HCT116 (cell line): ENCODE measurements around the gene UBAC2. TPM values are rescaled to one million over a fixed set of nuclear protein-coding genes. Genes with fewer than 3 reads are reported as not detected.

ENCODE experiments used
- ATAC-seq: fragments of 200-7000 bp; cut with Tn5 transposase; 2 replicates; pipeline ENCODE4 v1.9.1; 2020; ENCODE audit warnings: mild to moderate bottlenecking, moderate library complexity
- BruUV-seq: library from RNA; stranded (reverse); fragments of 400-500 nt; replicated peaks from 2 replicates; lab custom pipeline; 2021; lab: Mats Ljungman, UMichigan
- CTCF ChIA-PET: fragments of 300-600 bp; sonication (Branson Sonifier 250); formaldehyde crosslinking; loops from one replicate; lab custom pipeline; 2021; ENCODE audit warnings: antibody characterized with exemption; lab: Charles Lee
- POLR2A ChIA-PET: fragments of 300-600, 350-600 bp; sonication (Branson Sonifier 250); formaldehyde crosslinking; loops from one replicate; lab custom pipeline; 2021; ENCODE audit warnings: antibody characterized with exemption; lab: Charles Lee
- RAD21 ChIA-PET, 2 experiments: fragments of 300-600 bp; sonication (Branson Sonifier 250); formaldehyde crosslinking; loops; one replicate each; lab custom pipeline; 2023; ENCODE audit warnings: low total read pairs in 2 of 2; ENCODE audit not compliant: uncharacterized antibody in 2 of 2, unreplicated experiment in 2 of 2, low non-redundant PET in 1 of 2; lab: Charles Lee
- DNase-seq: peaks from one replicate; pipeline ENCODE4 v3.0.0-alpha.2; 2010; ENCODE audit warnings: low read depth, low spot score
- H2AFZ ChIP-seq: fragments of 200-600 bp; shearing (Covaris generic), sonication (generic); 2 replicates; pipeline ENCODE4 v1.6.1; 2017; ENCODE audit warnings: low read depth, mixed run types, mixed read lengths, antibody characterized with exemption, low read length; ENCODE audit not compliant: poor library complexity, severe bottlenecking
- H3K27ac ChIP-seq: 2 replicates; pipeline ENCODE4 v1.5.1; 2012; ENCODE audit warnings: low read depth, low read length
- H3K27me3 ChIP-seq: fragments of 200-600 bp; sonication (generic); 2 replicates; pipeline ENCODE4 v1.6.1; 2016; ENCODE audit warnings: mixed run types, low read length, mixed read lengths; ENCODE audit not compliant: insufficient read depth
- H3K36me3 ChIP-seq, 2 experiments: fragments of 200-500 bp in 1 of 2; fragments of 200-600 bp in 1 of 2; sonication (Bioruptor generic) in 1 of 2; sonication (generic) in 1 of 2; 2 replicates each; pipeline versions ENCODE4 v1.5.1 to v1.6.1; 2014 to 2016; ENCODE audit warnings: low read length in 2 of 2, inconsistent platforms in 1 of 2, mixed read lengths in 1 of 2, mixed run types in 1 of 2; ENCODE audit not compliant: insufficient read depth in 2 of 2, control insufficient read depth in 1 of 2
- H3K4me1 ChIP-seq, 2 experiments: fragments of 200-600 bp in 1 of 2; sonication (generic) in 1 of 2; 2 replicates each; pipeline versions ENCODE4 v1.5.1 to v1.6.1; 2012 to 2017; ENCODE audit warnings: low read length in 2 of 2, inconsistent platforms in 1 of 2, mild to moderate bottlenecking in 1 of 2, mixed read lengths in 1 of 2, mixed run types in 1 of 2, moderate library complexity in 1 of 2; ENCODE audit not compliant: insufficient read depth in 2 of 2, control insufficient read depth in 1 of 2
- H3K4me2 ChIP-seq: fragments of 200-600 bp; sonication (generic); 2 replicates; pipeline ENCODE4 v1.6.1; 2017; ENCODE audit warnings: mixed run types, low read length, mixed read lengths
- H3K4me3 ChIP-seq, 2 experiments: fragments of 200-600 bp in 1 of 2; sonication (generic) in 1 of 2; replicated peaks in 1 of 2; 2 replicates each; pipeline ENCODE4 v1.5.1; 2011 to 2016; ENCODE audit warnings: low read length in 2 of 2, control low read depth in 1 of 2, low read depth in 1 of 2, mild to moderate bottlenecking in 1 of 2, mixed read lengths in 1 of 2, mixed run types in 1 of 2
- H3K79me2 ChIP-seq: fragments of 200-600 bp; sonication (generic); 2 replicates; pipeline ENCODE4 v1.6.1; 2017; ENCODE audit warnings: mild to moderate bottlenecking, mixed run types, low read length, moderate library complexity, mixed read lengths; ENCODE audit not compliant: insufficient read depth
- H3K9ac ChIP-seq: fragments of 200-600 bp; sonication (generic); 2 replicates; pipeline ENCODE4 v1.6.1; 2016; ENCODE audit warnings: low read length, mixed read lengths
- H3K9me2 ChIP-seq: fragments of 200-600 bp; sonication (generic), shearing (Covaris generic); 2 replicates; pipeline ENCODE4 v1.6.1; 2017; ENCODE audit warnings: mixed run types, mild to moderate bottlenecking, moderate library complexity; ENCODE audit not compliant: insufficient read depth
- H3K9me3 ChIP-seq, 2 experiments: fragments of 200-500 bp in 1 of 2; fragments of 200-600 bp in 1 of 2; sonication (Bioruptor generic) in 1 of 2; sonication (generic) in 1 of 2; 2 replicates each; pipeline ENCODE4 v1.6.1; 2014 to 2017; ENCODE audit warnings: low read length in 2 of 2, mixed read lengths in 2 of 2, inconsistent platforms in 1 of 2, low read depth in 1 of 2, mild to moderate bottlenecking in 1 of 2, mixed run types in 1 of 2, moderate library complexity in 1 of 2; ENCODE audit not compliant: control insufficient read depth in 1 of 2, insufficient read depth in 1 of 2
- H4K20me1 ChIP-seq: fragments of 200-600 bp; sonication (generic), shearing (Covaris generic); 2 replicates; pipeline ENCODE4 v1.6.1; 2017; ENCODE audit warnings: mixed run types, mild to moderate bottlenecking, moderate library complexity; ENCODE audit not compliant: insufficient read depth
- ATF3 ChIP-seq: IDR thresholded peaks from 2 replicates; pipeline ENCODE4 v1.6.1; 2012
- CBX3 ChIP-seq: IDR thresholded peaks from 2 replicates; pipeline ENCODE4 v1.6.1; 2012; ENCODE audit warnings: low read depth
- CEBPB ChIP-seq: IDR thresholded peaks from 2 replicates; pipeline ENCODE4 v1.6.1; 2012; ENCODE audit warnings: low read depth
- ELF1 ChIP-seq: IDR thresholded peaks from 2 replicates; pipeline ENCODE4 v1.6.1; 2012; ENCODE audit warnings: low read depth, borderline replicate concordance
- EZH2phosphoT487 ChIP-seq: fragments of 200-600 bp; IDR thresholded peaks from 2 replicates; pipeline ENCODE4 v1.6.1; 2018; ENCODE audit warnings: antibody characterized with exemption, borderline replicate concordance
- MAX ChIP-seq: IDR thresholded peaks from 2 replicates; pipeline ENCODE4 v1.6.1; 2012
- RAD21 ChIP-seq: IDR thresholded peaks from 2 replicates; pipeline ENCODE4 v1.6.1; 2012; ENCODE audit warnings: low read depth, mild to moderate bottlenecking
- REST ChIP-seq: IDR thresholded peaks from 2 replicates; pipeline ENCODE4 v1.6.1; 2012; ENCODE audit warnings: low read depth
- SRF ChIP-seq: IDR thresholded peaks from 2 replicates; pipeline ENCODE4 v1.6.1; 2012; ENCODE audit warnings: low read depth
- TCF7L2 ChIP-seq: IDR thresholded peaks from 2 replicates; pipeline ENCODE4 v1.7.0; 2011; ENCODE audit warnings: borderline replicate concordance, inconsistent platforms; ENCODE audit not compliant: insufficient read depth, insufficient read length; ENCODE audit errors: extremely low read depth
- YY1 ChIP-seq: IDR thresholded peaks from 2 replicates; pipeline ENCODE4 v1.6.1; 2011; ENCODE audit warnings: low read length, low read depth, moderate library complexity, mild to moderate bottlenecking; ENCODE audit not compliant: insufficient replicate concordance; ENCODE audit errors: extremely low read depth
- ZNF274 ChIP-seq: fragments of 200-500 bp; sonication (Bioruptor generic); IDR thresholded peaks from 2 replicates; pipeline ENCODE4 v1.6.1; 2014; ENCODE audit warnings: mild to moderate bottlenecking, low read depth, low read length, inconsistent platforms
- intact Hi-C: fragments of 100-400 bp; cut with micrococcal nuclease; formaldehyde crosslinking; loops from 2 replicates; pipeline ENCODE4 v1.10.0; 2022
- total RNA-seq: library from RNA; stranded (reverse); gene quantifications from one replicate; pipeline ENCODE4 v1.2.1, GENCODE V29; 2021; ENCODE audit not compliant: unreplicated experiment

UBAC2 gene
- total RNA-seq, 1 experiment from 2014 or later = 67.4 TPM

GRCh38 chr13:99178636-99179035 lies 22.0 kb upstream of the UBAC2 start:
- RAD21 ChIA-PET = no interaction called here
- POLR2A ChIA-PET = no interaction called here
- Histone ChIP-seq H3K27ac (no peak overlapping the region), H3K4me1 (peaks cover 0 to 10% of the 10 kb centered on the region in 2 experiments; a peak in 1 of 4 replicates), H3K79me2 (no peaks in the 10 kb centered on the region), H3K36me3 (no peaks in the 10 kb centered on the region), H3K4me2 (no peak overlapping the region), H4K20me1 (no peaks in the 10 kb centered on the region), H3K9me3 (no peaks in the 10 kb centered on the region), H3K9me2 (no peaks in the 10 kb centered on the region), H3K9ac (no peak overlapping the region), H3K27me3 (no peaks in the 10 kb centered on the region), H3K4me3 (no peak overlapping the region), H2AFZ (no peak overlapping the region)
- BruUV-seq = no TSS peak
- DNase-seq (no peak), ATAC-seq (no peak)
- TF ChIP-seq ZNF274 (no peak), SRF (no peak), EZH2phosphoT487 (no peak), YY1 (no peak), REST (no peak), RAD21 (no peak), TCF7L2 (no peak), MAX (no peak), ATF3 (no peak), CBX3 (no peak), ELF1 (no peak), CEBPB (no peak)
- intact Hi-C loops = no loop called here
- CTCF ChIA-PET = no interaction called here
